ENCODE measurements around the gene GSK3B.

The GSK3B gene

GRCh38 chr3:120137548-120137947 lies 43.3 kb upstream of the GSK3B start:
- no peaks in the 10 kb centered on the region for H3K27me3 ChIP-seq
- H3K9me3 ChIP-seq: no peaks in the 10 kb centered on the region
- no peak overlapping the region for H3K27ac ChIP-seq
- TF ChIP-seq, protein P1, sequence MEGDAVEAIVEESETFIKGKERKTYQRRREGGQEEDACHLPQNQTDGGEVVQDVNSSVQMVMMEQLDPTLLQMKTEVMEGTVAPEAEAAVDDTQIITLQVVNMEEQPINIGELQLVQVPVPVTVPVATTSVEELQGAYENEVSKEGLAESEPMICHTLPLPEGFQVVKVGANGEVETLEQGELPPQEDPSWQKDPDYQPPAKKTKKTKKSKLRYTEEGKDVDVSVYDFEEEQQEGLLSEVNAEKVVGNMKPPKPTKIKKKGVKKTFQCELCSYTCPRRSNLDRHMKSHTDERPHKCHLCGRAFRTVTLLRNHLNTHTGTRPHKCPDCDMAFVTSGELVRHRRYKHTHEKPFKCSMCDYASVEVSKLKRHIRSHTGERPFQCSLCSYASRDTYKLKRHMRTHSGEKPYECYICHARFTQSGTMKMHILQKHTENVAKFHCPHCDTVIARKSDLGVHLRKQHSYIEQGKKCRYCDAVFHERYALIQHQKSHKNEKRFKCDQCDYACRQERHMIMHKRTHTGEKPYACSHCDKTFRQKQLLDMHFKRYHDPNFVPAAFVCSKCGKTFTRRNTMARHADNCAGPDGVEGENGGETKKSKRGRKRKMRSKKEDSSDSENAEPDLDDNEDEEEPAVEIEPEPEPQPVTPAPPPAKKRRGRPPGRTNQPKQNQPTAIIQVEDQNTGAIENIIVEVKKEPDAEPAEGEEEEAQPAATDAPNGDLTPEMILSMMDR (IDR thresholded peaks at IDR 0.05): no peak
- no peak overlapping the region for H3K4me3 ChIP-seq (ENCODE audit: low read depth in 1 of 2, low read length in 1 of 2)
- peaks cover 4 to 5% of the 10 kb centered on the region in 2 experiments for H3K4me1 ChIP-seq (ENCODE audit: control insufficient read depth in 1 of 2, insufficient read depth in 1 of 2, low read depth in 1 of 2, low read length in 1 of 2)
- no peaks in the 10 kb centered on the region for H3K36me3 ChIP-seq

DNA sequence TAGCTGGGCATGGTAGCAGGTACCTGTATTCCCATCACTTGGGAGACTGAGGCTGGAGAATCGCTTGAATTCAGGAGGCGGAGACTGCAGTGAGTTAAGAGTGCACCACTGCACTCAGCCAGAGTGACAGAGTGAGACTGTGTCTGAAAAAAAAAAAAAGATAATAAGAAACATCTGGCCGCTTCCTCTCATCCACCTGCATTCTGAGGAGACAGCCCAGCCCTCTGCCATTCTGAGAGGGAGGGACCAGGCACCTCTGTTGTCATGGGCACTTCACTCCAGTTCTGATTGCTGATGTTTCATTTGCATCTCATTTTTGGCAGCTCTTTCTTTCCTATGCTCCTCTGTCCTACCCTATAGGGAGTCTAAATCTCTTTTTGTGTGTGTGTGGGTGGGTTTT lies 36.4 kb upstream of the GSK3B start:
- Histone ChIP-seq H3K4me3 (ENCODE audit: low read depth in 1 of 2, low read length in 1 of 2) (no peak overlapping the region), H3K9me3 (no peaks in the 10 kb centered on the region), H3K36me3 (no peaks in the 10 kb centered on the region), H3K4me1 (ENCODE audit: control insufficient read depth in 1 of 2, insufficient read depth in 1 of 2, low read depth in 1 of 2, low read length in 1 of 2) (peaks cover 4% of the 10 kb centered on the region in 2 experiments), H3K27ac (no peak overlapping the region), H3K27me3 (no peaks in the 10 kb centered on the region)
- TF ChIP-seq, protein P1 (IDR thresholded peaks at IDR 0.05): no peak

GRCh38 chr3:120129718-120130513 lies 35.7 kb upstream of the GSK3B start:
- TF ChIP-seq, protein P1 (IDR thresholded peaks at IDR 0.05): no peak
- H3K4me1 ChIP-seq (ENCODE audit: control insufficient read depth in 1 of 2, insufficient read depth in 1 of 2, low read depth in 1 of 2, low read length in 1 of 2): no peaks in the 10 kb centered on the region

DNA sequence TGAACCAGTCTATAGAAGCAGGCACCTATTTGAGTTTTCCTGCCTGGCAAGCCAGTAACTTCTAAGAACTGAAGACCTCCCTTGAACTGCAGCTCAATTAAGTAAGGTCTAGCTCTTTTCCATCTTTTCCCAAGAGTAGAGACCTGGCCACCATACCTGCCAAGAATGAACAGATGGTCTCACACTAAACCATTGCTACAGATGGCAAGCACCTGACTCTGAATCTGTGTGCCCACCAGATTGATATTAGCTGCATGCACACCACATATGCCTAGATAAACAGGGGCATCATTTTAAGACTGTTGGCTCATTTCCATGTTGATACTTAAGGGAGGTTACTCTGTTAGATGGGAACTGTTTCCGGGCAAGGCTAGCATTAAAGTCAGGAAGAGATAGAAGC lies 34.8 kb upstream of the GSK3B start:
- Histone ChIP-seq H3K27ac (no peak overlapping the region), H3K36me3 (no peaks in the 10 kb centered on the region), H3K27me3 (no peaks in the 10 kb centered on the region), H3K4me1 (ENCODE audit: control insufficient read depth in 1 of 2, insufficient read depth in 1 of 2, low read depth in 1 of 2, low read length in 1 of 2) (no peaks in the 10 kb centered on the region), H3K4me3 (ENCODE audit: low read depth in 1 of 2, low read length in 1 of 2) (no peak overlapping the region), H3K9me3 (no peaks in the 10 kb centered on the region)
- TF ChIP-seq, protein P1 (IDR thresholded peaks at IDR 0.05): no peak

More at GRCh38 chr3:120129718-120130513, 35.7 kb upstream of the GSK3B start:
- no peaks in the 10 kb centered on the region for H3K27me3 ChIP-seq
- no peak overlapping the region for H3K4me3 ChIP-seq (ENCODE audit: low read depth in 1 of 2, low read length in 1 of 2)
- H3K36me3 ChIP-seq: no peaks in the 10 kb centered on the region
- no peaks in the 10 kb centered on the region for H3K9me3 ChIP-seq
- H3K27ac ChIP-seq: no peak overlapping the region

DNA sequence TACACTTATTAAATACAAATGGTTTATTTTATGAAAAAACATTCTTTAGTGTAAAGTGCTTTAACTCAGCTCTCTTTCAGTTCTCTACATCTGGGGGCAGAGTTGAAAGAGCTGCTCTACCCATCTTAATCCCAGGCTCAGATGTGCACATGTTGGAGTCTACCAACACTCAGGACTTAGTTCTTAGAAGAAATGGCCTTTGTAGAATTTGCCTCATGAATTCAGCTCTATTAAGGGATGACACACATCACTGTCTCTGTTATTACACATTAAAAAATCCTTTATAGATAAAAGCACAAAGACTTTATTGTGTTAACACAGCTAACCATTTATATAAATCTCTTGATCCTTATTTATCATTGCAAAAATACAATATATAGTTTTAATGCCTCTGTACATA lies 31.7 kb upstream of the GSK3B start:
- TF ChIP-seq, protein P1 (IDR thresholded peaks at IDR 0.05): no peak
- Histone ChIP-seq H3K36me3 (no peaks in the 10 kb centered on the region), H3K9me3 (no peaks in the 10 kb centered on the region), H3K27me3 (no peaks in the 10 kb centered on the region), H3K27ac (no peak overlapping the region), H3K4me1 (ENCODE audit: control insufficient read depth in 1 of 2, insufficient read depth in 1 of 2, low read depth in 1 of 2, low read length in 1 of 2) (no peaks in the 10 kb centered on the region), H3K4me3 (ENCODE audit: low read depth in 1 of 2, low read length in 1 of 2) (no peak overlapping the region)
